GM21423 (cell line): ENCODE data around the gene PALD1.

Source experiments
- ATAC-seq: cut with Tn5 transposase; IDR thresholded peaks from one replicate; pipeline ENCODE4 v1.9.1; 2021; ENCODE audit warnings: mild to moderate bottlenecking, moderate library complexity; ENCODE audit not compliant: unreplicated experiment

PALD1 gene

DNA sequence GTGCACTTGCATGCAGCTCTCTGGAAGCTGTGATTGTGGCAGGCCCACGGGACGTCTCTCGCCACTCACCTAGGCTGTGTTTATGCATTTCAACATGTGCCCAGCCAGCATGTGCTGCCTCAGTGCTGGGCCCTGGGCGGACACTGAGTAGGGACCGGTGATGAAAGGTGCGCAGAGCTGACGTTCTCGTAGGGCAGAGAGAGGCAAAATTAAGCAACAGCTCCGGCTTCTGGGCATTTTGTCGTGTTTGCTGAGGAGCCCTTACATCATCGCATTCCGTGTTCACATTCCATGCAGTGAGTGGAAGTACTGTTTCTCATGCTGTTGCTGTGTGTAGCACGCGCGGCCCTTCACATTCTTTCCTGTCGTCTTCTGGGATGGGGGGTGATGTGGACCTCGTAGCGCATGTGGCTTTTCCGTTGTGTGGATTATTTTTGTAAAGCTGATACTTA lies 73.4 kb downstream of the PALD1 start:
- no peak for ATAC-seq

DNA sequence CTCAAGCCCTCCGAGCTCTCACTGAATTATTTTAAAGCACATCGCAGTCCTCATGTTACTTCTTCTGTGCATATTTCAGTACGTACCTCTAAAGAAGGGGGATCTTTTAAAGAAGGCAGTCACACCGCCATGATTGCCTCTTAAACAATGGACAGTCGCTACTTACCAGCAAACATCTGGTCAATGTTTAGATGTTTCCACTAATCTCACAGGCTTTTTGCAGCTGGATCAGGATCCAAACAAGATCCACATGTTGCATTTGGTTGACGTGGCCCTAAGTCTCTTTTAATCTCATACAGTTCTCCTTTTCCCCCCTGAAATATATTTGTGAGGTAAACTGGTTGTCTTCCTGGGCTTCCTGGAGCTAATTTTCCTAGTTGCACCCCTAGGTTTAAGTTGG lies 74.0 kb downstream of the PALD1 start:
- ATAC-seq, result no peak

DNA sequence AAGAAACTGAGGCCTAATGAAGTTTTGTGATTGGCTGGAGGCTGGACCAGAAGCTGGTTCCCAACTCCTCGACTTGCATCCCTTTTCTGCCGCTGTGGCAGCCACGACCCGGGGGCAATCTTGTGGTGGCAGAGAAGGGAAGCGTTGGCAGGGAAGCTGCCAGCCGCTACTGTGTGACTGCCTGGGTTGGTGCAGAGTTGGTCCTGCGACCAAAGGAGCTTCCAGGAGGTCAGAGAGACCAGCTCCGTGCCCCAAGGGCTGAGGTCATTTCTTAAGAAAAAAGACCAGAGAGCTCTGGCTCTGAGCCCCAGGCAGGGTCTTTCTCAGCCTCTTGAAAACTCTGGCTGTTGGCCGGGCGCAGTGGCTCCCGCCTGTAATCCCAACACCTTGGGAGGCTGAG lies 76.8 kb downstream of the PALD1 start:
- no peak for ATAC-seq

DNA sequence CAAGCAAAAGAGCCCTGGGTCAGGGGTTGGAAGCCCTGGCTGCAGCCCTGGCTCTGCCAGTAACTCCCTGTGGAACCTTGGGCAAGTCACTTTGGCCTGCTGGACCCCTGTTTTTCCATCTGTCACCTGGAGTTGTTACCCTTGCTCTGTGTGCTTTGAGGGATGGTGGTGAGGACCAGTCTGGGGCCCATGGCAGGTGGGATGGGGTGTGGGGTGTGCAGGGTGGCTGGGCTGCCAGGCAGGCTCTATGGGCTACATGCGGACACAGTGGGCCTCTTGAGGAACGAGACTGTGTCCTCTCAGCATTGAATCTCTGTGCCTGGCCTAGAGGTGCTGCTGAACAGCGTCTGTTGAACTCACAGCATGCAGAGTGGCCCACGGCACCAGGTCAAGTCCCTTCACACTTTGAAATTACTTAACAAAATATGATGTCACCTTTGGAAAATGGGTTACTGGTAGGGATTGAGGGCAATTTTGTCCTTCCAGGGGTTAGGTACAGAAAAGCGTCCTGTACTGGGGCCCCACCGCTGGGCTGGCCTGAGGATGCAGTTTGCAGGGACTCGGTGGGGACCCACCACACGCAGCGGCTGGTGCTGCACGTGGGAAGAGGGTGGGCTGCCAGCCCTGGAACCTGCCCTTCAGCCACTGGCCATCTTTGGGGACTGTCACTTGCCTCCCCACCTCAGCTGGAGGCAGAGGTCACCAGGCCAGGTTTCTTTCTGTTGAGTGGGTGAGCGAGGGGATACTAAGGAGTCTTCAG lies 78.7 kb downstream of the PALD1 start:
- ATAC-seq, result no peak

DNA sequence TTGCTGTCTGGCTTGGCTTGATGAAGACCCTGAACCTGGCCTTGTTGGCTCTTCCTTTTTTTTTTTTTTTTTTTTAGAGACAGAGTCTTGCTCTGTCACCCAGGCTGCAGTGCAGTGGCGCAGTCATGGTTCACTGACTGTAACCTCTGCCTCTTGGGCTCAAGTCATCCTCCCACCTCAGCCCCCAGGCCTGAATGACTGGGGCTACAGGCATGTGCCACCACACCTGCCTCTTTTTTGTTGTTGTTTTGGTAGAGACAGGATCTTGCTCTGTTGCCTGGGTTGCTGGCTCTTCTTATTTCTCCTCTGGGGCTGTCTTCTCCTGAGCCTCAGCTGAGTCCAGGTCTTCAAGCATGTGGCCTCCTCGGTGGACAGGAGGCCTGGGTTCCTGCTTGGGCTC lies 79.3 kb downstream of the PALD1 start:
- ATAC-seq, result no peak

DNA sequence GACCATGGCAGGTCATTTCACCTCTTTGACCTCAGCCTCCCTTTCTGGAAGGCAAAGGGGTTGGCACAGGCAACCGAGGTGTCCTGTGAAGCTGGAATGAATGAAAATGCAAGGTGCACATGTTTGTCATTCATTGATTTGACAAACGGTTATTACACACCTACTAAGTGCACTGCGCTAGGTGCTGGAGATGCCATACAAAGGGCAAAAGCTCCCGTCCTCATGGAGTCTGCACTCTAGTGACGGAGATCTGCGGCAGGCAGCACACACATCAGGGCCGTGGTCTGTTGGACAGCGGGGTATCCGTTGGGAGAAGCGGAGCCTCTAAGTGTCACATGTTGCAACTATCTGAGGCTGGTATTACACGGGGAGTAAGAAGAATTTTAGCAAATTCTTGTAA lies 79.7 kb downstream of the PALD1 start:
- ATAC-seq, result no peak

DNA sequence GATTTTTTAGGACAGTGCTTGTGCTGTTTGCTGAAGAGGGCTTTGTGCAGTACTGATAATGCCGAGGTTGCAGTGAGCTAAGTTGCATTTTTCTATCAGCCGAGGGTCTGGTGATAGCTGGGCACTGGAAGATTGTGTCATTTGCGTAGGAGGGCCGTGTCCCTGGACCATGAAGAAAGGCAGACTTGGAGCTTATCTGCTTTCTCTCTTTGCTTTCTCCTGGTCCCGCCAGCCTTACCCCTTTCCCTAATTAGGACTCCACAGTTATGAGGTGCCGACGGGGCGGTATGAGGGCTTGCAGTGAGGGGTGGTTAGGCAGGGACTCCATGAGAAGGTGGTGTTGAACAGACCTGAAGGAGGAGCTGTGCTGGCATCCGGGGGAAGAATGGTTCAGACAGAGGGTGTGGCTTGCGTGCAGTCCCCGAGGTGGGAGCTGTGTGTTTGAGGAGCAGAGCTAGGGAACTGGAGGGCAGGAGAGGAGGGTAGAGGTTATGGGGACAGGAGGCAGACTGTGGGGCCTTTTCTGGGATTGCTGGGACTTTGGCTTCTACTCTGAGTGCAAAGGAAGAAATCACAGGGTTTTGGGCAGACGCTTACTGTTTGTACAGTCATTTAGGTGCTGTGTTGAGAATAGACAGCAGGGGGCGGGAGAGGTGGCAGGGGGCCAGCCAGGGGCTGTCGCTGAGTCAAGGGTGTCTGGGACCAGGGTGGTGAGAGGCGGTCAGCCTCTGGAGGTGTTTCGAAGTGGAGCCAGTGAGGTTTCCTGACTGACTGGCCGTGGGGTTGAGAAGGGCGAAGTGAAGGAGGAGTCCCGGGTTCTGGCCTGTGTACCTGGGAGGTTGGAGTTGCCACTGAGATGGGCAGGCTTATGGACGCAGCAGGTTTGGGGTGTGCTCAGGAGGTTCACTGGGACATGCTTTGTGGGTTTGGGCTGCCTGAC lies 80.6 kb downstream of the PALD1 start:
- ATAC-seq, result peak; percentile 66

DNA sequence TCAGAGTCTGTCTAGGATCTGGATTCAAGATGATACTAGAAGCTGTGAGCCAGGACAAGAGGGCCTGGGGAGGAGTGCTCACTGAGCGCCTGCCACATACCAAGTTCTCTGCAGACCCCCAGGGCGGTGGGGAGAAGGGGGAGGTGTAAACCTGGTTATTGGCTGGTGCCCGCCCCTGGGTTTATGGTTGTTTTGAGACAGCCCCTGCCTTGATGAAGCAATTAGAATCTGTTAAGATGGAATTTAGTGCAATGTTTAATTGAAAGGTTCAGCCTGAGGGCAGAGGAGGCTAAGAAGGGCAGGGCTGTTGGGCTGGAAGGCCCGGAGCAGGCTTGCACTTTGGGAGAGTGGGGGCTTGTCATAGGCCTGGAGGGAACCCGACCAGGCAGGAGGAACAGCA lies 81.3 kb downstream of the PALD1 start:
- ATAC-seq, result no peak

DNA sequence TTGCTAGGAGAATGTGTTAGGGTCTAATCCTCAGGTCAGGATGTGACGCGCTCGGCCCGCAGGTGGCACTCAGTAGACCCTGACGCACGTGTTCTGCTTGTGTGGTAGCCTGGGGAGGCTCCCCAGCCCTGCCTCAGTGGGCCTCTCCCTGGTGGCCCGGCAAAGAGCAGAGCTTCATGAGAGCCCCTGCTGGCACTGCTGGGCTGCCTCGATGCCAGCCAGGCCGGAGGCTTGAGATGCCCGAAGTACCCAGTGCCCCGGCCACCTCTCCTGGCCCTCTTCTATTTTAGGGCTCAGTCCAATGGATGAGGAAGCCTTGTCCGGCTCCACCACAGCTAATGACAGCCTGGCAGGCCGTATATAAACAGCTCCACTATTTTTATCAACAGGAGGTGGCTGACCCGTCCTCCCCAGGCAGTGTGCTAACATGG lies 82.0 kb downstream of the PALD1 start:
- ATAC-seq, result no peak

DNA sequence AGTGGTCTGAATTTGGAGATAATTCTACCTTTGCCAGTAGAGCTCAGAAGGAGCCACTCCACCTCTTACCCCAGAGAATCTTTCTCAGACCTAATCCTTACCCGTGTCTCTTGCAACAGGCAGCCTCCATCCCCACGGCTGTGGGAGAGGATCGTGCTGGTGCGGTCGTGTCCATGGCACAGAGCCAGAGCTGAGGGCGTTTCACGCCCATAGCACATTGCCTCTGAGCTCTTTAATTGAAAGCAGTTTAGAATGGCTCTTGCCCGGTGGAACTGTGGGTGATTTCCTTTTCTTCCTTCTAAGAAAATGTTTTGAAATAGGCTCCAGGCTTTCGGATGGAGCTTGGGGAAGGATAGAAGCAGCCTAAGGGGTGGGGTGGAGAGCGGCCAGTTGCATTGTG lies 82.5 kb downstream of the PALD1 start:
- ATAC-seq, result no peak

DNA sequence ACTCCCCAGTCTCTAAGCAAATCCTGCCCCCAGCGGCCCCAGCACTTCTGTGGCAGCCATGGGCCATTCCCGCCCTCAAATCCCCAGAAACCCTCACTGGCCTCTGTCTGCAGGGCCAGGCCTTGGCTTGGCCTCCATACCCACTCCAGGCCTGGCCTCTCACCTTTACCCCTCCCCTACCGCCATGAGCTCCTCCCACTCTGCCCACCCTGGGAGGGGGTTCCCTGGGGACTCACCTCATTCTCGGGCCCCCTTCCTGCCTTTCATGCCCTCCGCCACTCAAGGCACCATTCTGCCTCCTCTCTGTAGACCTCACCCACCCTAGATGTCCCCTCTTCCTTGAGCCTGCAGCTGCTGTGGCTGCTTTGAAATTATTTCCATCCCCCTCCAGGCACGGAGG lies 83.0 kb downstream of the PALD1 start:
- no peak for ATAC-seq

DNA sequence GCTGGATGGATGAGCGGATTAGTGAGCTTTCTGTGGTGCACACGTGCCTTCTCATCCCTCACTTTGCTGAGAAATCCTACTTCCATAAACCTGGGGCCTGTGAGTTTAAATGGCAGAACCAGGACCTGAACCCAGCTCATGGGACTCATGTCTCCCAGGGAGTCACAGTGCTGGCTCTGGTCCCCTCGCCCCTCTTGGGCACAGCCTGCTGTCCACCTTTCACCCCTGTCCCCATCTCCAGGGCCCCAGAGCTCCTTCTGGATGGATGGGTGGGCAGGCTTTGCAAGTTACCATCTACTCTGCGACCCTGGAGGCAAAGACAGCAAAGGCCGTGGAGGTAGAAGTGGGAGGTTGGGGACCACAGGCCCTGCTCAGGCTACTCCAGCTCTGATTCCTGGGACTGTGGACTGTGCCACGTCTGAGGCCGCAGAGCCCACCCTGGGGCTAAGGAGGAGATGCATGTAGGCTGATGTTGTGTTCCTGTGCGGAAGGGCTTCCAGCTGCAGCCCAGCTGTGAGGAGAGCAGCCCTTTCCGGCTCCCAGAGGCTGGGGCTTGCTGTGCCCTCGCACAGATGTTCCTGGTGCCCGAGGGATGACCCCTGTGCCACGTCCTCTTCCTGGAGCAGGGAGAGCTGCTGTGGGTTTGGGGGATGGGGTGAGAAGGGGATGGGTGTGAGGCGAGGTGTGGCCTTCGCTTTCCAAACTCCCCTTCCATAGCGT lies 83.6 kb downstream of the PALD1 start:
- ATAC-seq, result no peak

DNA sequence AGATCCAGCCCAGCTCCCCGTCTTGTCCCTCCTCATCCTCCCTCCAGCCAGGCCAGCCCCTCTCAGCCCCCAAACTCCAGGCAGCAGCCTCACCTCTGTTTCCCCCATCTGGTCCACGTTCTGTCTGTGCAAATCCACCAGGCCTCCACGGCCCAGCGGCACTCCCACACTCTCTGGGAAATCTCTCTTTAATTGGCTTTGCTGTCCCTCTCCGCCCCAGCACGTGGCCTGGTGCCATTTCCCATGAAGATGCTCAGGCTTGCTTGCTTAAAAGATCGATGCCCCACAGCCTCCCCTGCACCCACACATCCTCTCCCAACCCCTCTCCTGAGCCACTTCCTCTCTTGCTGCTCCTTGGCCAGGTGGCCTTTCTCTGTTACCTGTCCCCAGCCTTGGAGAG lies 84.7 kb downstream of the PALD1 start:
- ATAC-seq, result no peak

DNA sequence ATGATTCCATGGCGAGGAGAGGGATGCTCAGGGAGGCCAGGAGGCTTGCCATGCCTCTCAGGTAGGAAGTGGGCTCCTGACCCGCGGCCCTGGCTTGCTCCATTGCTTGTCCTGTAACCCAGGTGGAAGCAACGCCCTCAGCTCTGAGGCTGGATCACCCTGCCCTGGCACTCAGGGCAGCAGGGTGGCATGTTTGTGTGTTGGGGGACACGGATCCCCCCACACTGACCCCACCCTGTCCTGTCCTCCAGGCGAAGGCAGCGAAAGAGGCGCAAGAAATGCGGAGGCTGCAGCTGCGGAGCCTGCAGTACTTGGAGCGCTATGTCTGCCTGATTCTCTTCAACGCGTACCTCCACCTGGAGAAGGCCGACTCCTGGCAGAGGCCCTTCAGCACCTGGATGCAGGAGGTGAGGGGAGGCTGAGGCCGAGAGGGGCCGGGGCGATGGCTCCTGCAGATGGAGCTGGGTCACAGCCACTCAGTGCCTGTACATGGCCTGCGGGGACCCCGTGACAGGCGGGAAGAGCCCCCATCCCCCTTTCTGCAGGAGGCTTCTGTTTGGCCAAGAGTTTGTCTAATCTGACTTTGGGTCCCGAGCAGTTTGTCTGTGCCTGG lies 85.7 kb downstream of the PALD1 start:
- ATAC-seq, result no peak

DNA sequence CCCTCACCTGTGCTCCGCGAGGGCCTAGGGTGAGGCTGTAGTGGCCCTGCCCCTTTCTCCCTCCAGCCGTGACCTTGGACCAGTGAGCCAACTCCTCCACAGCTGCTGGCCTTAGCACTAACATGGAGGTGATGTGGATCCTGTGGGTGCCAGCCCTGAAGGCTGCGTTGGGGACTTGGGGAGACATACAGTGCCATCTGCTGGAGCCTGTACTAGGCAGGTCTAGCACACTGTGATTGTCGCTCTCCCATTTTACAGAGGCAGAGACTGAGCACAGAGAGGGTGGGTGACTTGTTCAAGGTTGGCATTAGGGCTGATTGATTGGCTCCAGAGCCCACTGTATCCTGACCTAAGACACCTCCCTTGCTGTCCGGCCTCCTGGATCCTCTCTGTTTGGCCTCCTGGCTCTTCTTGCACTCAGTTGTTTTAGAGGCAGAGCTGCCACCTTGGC lies 86.4 kb downstream of the PALD1 start:
- no peak for ATAC-seq

DNA sequence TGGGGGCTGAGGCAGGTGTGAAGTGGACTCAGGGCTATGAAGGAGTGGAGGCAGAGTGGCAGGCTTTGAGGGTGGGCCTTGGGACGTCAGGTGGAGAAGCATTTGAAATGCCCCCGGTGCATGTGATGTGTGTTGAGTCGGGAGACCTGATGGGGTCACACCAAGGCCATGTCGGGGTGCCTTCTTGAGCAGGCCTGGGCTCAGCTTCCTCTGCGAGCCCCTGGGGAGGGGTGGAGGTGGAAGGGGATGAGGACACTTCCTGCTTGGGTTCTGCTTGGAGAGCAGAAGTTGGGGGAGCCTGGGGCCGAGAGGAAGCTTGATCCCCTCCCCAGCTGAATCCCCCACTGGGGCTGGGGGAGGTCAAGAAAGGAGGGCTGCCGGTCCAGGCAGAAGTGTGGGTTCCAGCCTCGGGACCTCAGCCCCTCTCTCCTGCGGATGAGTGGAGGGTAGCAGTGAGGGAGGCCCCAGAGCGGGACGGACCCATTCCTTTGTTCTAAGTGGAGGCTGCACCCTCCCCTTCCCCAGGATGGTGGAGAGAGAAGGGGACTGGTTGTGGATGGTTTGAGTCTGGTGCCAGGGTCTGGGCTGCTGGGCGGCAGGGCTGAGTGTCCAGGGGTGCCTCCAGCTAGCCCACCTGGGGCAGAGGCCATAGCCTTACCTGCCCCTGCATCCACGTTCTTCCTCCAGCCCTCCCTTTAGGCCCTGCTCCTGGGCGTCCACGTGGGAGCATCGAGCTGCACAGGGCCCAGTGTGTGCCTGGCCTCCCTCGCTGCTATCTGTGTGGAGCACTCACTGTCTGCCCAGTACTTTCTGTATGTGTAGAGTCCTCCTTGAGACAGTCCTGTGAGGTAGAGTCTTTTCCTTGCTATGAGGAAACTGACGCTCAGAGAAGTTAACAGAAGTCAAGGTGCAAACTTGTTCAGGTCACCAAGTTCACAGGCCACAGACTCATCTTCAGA lies 87.3 kb downstream of the PALD1 start:
- no peak for ATAC-seq

DNA sequence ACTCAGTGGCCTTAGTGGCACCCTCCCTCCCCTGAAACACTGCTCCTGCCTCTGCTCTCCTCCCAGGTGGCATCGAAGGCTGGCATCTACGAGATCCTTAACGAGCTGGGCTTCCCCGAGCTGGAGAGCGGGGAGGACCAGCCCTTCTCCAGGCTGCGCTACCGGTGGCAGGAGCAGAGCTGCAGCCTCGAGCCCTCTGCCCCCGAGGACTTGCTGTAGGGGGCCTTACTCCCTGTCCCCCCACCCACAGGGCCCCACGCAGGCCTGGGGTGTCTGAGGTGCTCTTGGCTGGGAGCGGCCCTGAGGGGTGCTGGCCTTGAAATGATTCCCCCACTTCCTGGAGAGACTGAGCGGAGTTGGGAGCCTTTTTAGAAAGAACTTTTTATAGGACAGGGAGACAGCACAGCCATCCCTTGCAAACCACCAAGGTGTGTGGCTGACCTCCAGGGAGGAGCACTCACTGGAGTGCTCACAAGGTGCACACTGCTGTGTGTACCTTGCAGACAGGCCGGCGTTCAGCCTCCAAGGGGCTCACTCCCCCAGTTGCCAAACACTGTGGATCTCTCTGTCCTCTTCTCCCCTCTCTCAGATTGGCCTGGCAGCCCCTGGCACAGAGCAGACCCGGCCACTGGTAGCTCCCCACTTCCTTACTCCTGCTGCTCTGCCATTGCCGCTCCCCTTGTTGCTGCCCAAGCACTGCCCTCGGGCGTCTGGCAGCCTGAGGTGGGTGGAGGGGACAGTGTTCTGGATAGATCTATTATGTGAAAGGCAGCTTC lies 88.1 kb downstream of the PALD1 start:
- no peak for ATAC-seq

DNA sequence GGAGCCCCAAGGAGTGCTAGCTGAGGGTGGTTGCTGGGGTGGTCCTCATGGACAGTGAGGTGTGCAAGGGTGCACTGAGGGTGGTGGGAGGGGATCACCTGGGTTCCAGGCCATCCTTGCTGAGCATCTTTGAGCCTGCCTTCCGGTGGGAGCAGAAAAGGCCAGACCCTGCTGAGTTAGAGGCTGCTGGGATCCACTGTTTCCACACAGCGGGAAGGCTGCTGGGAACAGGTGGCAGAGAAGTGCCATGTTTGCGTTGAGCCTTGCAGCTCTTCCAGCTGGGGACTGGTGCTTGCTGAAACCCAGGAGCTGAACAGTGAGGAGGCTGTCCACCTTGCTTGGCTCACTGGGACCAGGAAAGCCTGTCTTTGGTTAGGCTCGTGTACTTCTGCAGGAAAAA lies 89.0 kb downstream of the PALD1 start:
- ATAC-seq, result no peak

DNA sequence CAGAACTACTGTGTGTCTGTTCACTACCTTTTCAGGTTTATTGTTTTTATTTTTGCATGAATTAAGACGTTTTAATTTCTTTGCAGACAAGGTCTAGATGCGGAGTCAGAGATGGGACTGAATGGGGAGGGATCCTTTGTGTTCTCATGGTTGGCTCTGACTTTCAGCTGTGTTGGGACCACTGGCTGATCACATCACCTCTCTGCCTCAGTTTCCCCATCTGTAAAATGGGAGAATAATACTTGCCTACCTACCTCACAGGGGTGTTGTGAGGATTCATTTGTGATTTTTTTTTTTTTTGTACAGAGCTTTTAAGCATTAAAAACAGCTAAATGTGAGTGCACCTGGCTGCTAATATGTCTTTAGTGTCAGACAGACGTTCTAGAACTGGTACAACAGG lies 89.5 kb downstream of the PALD1 start:
- no peak for ATAC-seq
